HG03064 (cell line): ENCODE data around the gene LHPP.

ENCODE experiments used
- ATAC-seq: cut with Tn5 transposase; IDR thresholded peaks from one replicate; pipeline ENCODE4 v1.9.1; 2021; ENCODE audit warnings: low read depth; ENCODE audit not compliant: unreplicated experiment

Gene LHPP

GRCh38 chr10:124566222-124566888, 104.7 kb downstream of the LHPP start:
- ATAC-seq, result no peak

GRCh38 chr10:124566981-124567835, 105.6 kb downstream of the LHPP start:
- ATAC-seq, result no peak

GRCh38 chr10:124568339-124568738, 106.7 kb downstream of the LHPP start:
- no peak for ATAC-seq

- no peak for ATAC-seq
Observed at GRCh38 chr10:124568848-124569622, 107.4 kb downstream of the LHPP start.

GRCh38 chr10:124569623-124570470, 108.2 kb downstream of the LHPP start:
- no peak for ATAC-seq

GRCh38 chr10:124570646-124571045, 109.0 kb downstream of the LHPP start:
- ATAC-seq, result no peak

GRCh38 chr10:124572751-124573150, 111.1 kb downstream of the LHPP start:
- no peak for ATAC-seq

- no peak for ATAC-seq
Observed at GRCh38 chr10:124573726-124574455, 112.3 kb downstream of the LHPP start.

- no peak for ATAC-seq
Observed at GRCh38 chr10:124574456-124575070, 112.9 kb downstream of the LHPP start.

GRCh38 chr10:124575107-124576035, 113.7 kb downstream of the LHPP start:
- no peak for ATAC-seq

- ATAC-seq, result no peak
Observed at GRCh38 chr10:124576526-124577420, 115.2 kb downstream of the LHPP start.

- no peak for ATAC-seq
Observed at GRCh38 chr10:124577651-124578050, 116.0 kb downstream of the LHPP start.

- ATAC-seq, result no peak
Observed at GRCh38 chr10:124578231-124579010, 116.8 kb downstream of the LHPP start.

- ATAC-seq, result no peak
Observed at GRCh38 chr10:124579011-124579399, 117.4 kb downstream of the LHPP start.

- no peak for ATAC-seq
Observed at GRCh38 chr10:124586142-124586541, 124.5 kb downstream of the LHPP start.

- ATAC-seq, result no peak
Observed at GRCh38 chr10:124587811-124588211, 126.2 kb downstream of the LHPP start.
